ENCODE measurements around the gene PTGR2. TPM values are rescaled to one million over a fixed set of nuclear protein-coding genes. Genes with fewer than 3 reads are reported as not detected.
"Not testable (repeated sequence)": the region's sequence is repeated elsewhere in the genome, so short reads cannot be mapped to it uniquely, and the experiment has no call there.

Gene PTGR2
- total RNA-seq, 1 donor from 2014 or later = 3.6 TPM

DNA sequence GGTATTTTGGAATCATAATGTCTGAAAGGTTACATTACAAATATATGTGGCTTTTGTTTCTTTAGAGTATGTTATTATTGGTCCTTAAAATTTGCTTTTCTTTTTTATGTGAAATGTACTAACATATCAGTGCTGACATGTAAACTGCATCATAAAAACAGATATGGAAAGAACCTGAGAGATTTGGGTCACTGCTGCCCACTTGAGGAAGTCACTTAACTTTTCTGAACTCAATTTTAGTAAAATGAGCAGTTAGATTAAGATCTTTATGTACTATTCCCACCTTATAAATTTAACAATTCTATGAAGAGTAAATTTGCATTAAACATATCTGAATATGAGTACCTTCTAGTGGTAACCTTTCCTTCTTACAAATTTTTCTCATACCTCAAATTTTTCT is 7.5 kb downstream of the PTGR2 start:
- no peaks in the 10 kb centered on the region for H3K9me3 Mint-ChIP-seq (ENCODE audit: unreplicated experiment)
- H3K4me1 Mint-ChIP-seq (ENCODE audit: unreplicated experiment) = no peaks in the 10 kb centered on the region
- peaks cover 2% of the 10 kb centered on the region for H3K36me3 Mint-ChIP-seq (ENCODE audit: low read depth, unreplicated experiment)
- no peak for DNase-seq (ENCODE audit: low spot score)
- TF ChIP-seq CTCF (IDR thresholded peaks at IDR 0.05; ENCODE audit: unreplicated experiment) = no peak
- H3K27me3 Mint-ChIP-seq (ENCODE audit: unreplicated experiment) = peaks cover under 1% of the 10 kb centered on the region
- H3K4me3 Mint-ChIP-seq (ENCODE audit: unreplicated experiment) = no peak overlapping the region
- no peak overlapping the region for H3K27ac Mint-ChIP-seq (ENCODE audit: unreplicated experiment)

- H3K4me1 Mint-ChIP-seq (ENCODE audit: unreplicated experiment) = no peaks in the 10 kb centered on the region
- H3K9me3 Mint-ChIP-seq (ENCODE audit: unreplicated experiment) = no peaks in the 10 kb centered on the region
- H3K27me3 Mint-ChIP-seq (ENCODE audit: unreplicated experiment) = no peaks in the 10 kb centered on the region
- H3K27ac Mint-ChIP-seq (ENCODE audit: unreplicated experiment) = no peak overlapping the region
- no peak overlapping the region for H3K4me3 Mint-ChIP-seq (ENCODE audit: unreplicated experiment)
- H3K36me3 Mint-ChIP-seq (ENCODE audit: low read depth, unreplicated experiment) = peaks cover 5% of the 10 kb centered on the region
- DNase-seq (ENCODE audit: low spot score) = no peak
- TF ChIP-seq CTCF (IDR thresholded peaks at IDR 0.05; ENCODE audit: unreplicated experiment) = no peak
Observed at GRCh38 chr14:73861073-73861472, 9.4 kb downstream of the PTGR2 start.

- no peak for DNase-seq (ENCODE audit: low spot score)
- Mint-ChIP-seq H3K9me3 (ENCODE audit: unreplicated experiment) (no peaks in the 10 kb centered on the region), H3K4me1 (ENCODE audit: unreplicated experiment) (no peaks in the 10 kb centered on the region), H3K27me3 (ENCODE audit: unreplicated experiment) (no peaks in the 10 kb centered on the region), H3K36me3 (ENCODE audit: low read depth, unreplicated experiment) (peaks cover 5% of the 10 kb centered on the region), H3K27ac (ENCODE audit: unreplicated experiment) (no peak overlapping the region), H3K4me3 (ENCODE audit: unreplicated experiment) (no peak overlapping the region)
- TF ChIP-seq CTCF (IDR thresholded peaks at IDR 0.05; ENCODE audit: unreplicated experiment) = no peak
Observed at GRCh38 chr14:73862480-73862879, 10.8 kb downstream of the PTGR2 start.

GRCh38 chr14:73863209-73863608 is 11.6 kb downstream of the PTGR2 start:
- H3K9me3 Mint-ChIP-seq (ENCODE audit: unreplicated experiment) = no peaks in the 10 kb centered on the region
- TF ChIP-seq CTCF (IDR thresholded peaks at IDR 0.05; ENCODE audit: unreplicated experiment) = no peak
- no peak overlapping the region for H3K4me3 Mint-ChIP-seq (ENCODE audit: unreplicated experiment)
- DNase-seq (ENCODE audit: low spot score) = no peak
- H3K27me3 Mint-ChIP-seq (ENCODE audit: unreplicated experiment) = no peaks in the 10 kb centered on the region
- H3K4me1 Mint-ChIP-seq (ENCODE audit: unreplicated experiment) = no peaks in the 10 kb centered on the region
- H3K27ac Mint-ChIP-seq (ENCODE audit: unreplicated experiment) = no peak overlapping the region
- peaks cover 5% of the 10 kb centered on the region for H3K36me3 Mint-ChIP-seq (ENCODE audit: low read depth, unreplicated experiment)

DNA sequence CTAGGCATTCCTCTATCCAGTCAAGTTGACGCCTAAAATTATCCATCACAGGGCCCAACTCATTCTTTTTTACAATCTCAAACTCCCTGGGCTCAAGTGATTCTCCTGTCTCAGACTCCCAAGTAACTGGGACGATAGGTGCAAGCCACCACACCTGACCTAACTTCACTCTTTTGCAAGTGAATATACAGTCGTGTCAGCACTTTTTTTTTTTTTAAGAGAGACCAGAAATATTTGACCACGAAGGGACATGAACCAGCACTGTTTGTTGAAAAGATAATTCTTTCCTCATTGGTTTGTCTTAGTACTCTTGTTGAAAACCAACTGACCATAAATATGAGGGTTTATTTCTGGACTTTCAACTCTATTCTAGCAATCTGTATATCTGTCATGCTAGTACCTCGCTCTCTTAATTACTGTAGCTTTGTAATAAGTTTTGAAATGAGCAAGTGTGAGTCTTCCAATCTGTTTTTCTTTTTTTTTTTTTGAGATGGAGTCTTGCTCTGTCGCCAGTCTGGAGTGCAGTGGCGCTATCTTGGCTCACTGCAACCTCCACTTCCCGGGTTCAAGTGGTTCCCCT is 14.0 kb downstream of the PTGR2 start:
- TF ChIP-seq CTCF (IDR thresholded peaks at IDR 0.05; ENCODE audit: unreplicated experiment) = no peak
- no peaks in the 10 kb centered on the region for H3K9me3 Mint-ChIP-seq (ENCODE audit: unreplicated experiment)
- no peaks in the 10 kb centered on the region for H3K27me3 Mint-ChIP-seq (ENCODE audit: unreplicated experiment)
- DNase-seq (ENCODE audit: low spot score) = no peak
- H3K36me3 Mint-ChIP-seq (ENCODE audit: low read depth, unreplicated experiment) = peaks cover 9% of the 10 kb centered on the region
- no peaks in the 10 kb centered on the region for H3K4me1 Mint-ChIP-seq (ENCODE audit: unreplicated experiment)
- H3K4me3 Mint-ChIP-seq (ENCODE audit: unreplicated experiment) = no peak overlapping the region
- H3K27ac Mint-ChIP-seq (ENCODE audit: unreplicated experiment) = no peak overlapping the region

DNA sequence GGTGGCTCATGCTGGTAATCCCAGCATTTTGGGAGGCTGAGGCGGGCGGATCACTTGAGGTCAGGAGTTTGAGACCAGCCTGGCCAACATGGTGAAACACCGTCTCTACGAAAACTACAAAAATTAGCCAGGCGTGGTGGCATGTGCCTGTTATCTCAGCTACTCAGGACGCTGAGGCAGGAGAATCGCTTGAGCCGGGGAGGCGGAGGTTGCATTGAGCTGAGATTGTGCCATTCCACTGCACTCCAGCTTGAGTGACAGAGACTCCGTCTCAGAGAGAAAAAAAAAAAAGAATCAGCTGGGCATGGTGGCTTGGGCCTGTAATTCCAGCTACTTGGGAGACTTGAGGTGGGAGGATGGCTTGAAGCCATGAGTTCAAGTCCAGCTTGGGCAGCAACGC is 18.1 kb downstream of the PTGR2 start:
- H3K4me3 Mint-ChIP-seq (ENCODE audit: unreplicated experiment); H3K27me3 Mint-ChIP-seq (ENCODE audit: unreplicated experiment); H3K27ac Mint-ChIP-seq (ENCODE audit: unreplicated experiment); H3K9me3 Mint-ChIP-seq (ENCODE audit: unreplicated experiment); H3K4me1 Mint-ChIP-seq (ENCODE audit: unreplicated experiment); H3K36me3 Mint-ChIP-seq (ENCODE audit: low read depth, unreplicated experiment); DNase-seq (ENCODE audit: low spot score): not testable (repeated sequence)
